Stimulated activated CD4-positive, alpha-beta T cell treated with anti-CD3 and anti-CD28 coated beads, Interleukin-1b, Interleukin-23, amount 100 ng/mL, for 48 hours (primary cell): ENCODE measurements around the gene UBTF.
A peak's percentile ranks its signal among the peaks of the same experiment; 100 is the strongest.

Experiments used
- DNase-seq: peaks from one replicate; pipeline ENCODE4 v3.0.0-alpha.2; 2020

The UBTF gene

DNA sequence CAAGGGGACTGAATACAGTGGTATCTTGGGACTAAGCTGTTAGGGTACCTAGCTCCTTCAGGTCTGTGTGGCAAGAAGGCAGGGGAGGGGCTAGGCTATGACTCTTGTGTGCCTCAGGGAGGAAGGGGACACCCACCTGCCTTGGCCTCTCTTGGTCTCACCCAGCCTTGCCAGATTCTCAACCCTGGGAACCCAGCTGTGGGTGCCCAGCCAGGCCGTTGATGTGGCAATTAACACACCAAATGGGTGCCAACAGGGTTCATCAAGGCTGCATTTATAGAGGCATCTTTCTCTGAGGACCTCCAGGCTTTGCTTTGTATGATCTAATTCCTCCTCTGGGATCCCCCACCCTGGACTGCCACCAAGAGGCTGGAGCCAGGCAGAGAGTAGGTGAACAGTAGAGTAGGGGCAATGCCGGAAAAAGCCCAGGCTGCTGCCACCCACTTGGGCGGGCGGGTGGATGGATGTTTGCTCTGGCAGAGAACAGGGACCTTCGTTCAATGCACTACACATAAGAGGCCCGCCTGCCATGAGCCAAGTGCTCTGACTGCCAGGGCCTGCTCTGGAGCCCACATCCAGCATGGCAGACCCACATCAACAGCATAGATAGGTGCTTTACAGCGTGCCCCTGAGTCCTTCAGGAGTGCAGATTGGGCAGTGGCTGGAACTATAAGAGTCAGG is 52.2 kb downstream of the UBTF start:
- DNase-seq: no peak

DNA sequence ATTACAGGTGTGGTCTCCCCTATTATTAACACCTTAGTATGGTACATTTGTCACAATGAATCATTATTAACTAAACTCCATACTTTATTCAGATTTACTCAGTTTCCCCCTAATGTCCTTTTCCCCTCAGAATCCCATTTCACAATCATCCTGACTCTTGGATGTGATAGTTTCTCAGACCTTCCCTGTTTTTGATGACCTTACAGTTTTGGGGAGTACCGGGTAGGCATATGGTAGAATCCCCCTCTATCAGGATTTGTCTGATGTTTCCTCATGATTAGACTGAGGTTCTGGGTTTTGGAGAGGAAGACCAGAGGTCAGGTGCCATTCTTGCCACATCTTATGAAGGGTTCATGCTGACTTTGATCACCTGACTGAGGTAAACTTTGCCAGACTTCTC is 55.0 kb downstream of the UBTF start:
- DNase-seq: no peak

DNA sequence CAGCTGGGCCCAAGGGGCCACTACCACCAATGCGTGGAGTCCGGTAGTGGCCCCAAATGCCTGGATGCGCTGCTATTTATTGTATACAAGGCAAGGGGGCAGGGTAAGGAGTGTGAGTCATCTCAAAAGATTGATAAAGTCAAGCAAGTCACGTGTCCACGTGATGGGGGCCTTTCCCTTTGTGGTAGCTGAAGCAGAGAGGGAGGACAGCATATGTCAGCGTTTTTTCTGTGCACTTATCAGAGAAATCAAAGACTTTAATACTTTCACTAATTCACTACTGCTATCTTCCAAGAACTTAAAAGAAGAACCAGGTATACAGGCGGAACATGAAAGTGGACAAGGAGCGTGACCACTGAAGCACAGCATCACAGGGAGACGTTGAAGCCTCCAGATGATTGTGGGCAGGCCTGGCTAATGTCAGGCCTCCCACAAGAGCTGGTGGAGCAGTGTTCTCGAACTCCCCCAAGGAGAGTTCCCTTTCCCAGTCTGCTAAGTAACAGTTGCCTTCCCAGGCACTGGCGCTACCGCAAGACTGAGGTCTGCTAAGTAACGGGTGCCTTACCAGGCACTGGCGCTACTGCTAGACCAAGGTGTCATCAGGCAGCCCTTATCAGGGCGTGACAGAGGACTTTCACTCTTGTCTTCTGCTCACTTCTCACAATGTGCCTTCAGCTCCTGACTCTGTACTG is 59.8 kb downstream of the UBTF start:
- peak; percentile 16 for DNase-seq

DNA sequence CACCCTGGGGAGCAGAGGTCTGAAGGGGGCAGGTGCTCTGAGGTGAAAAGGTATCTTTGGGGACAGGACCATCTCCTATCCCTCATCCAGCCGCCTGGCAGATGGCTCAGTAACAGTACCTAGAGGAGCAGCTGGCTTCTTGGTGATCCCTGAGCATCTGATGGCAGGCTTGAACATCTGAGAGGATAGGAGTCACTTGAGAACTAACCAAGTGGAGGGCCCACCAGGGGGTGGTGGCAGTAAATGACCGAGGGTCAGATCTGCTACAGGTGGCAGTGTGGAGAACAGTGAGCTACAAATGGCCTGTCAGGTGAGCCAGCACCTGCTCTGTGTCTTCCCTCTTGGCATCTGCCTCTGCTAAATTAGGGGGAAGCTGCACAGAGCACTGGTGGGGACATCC is 64.0 kb downstream of the UBTF start:
- no peak for DNase-seq
